ENCODE data around the gene SAE1.
"Not testable (repeated sequence)": the region's sequence is repeated elsewhere in the genome, so short reads cannot be mapped to it uniquely, and the experiment has no call there.

The SAE1 gene

DNA sequence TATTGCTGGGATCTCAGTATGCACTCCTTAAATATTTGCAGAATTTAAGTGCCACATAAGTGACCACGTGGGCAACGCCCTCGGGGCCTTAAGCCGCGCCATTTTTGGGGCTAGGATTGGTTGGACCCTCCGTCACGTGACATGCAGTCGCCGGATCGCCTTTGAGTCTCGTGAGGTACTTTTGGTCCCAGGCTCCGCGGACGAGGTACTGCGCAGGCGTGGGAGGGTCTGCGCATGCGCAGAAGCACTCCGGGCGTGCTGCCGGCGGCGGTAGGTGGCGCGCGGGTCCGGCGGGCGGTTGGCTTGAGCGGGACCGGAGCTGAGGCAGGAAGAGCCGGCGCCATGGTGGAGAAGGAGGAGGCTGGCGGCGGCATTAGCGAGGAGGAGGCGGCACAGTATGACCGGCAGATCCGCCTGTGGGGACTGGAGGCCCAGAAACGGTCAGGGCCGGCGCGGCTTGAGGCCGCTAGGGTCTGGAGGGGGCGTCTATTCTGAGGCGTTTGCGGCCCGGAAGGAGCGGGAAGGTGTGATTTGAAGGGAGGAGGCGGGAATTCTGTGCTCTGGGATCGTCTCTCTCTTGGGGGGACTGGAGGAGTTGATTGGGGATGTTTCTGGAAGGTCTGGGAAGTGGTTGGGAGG is at the start of gene SAE1:
Gene SAE1, plus strand, starts transcription at position 247 of the 639 bp plus-strand sequence. Its CDS starts 96 bp downstream, at position 343.
- DNase-seq: peak; percentile 82

GRCh38 chr19:47081095-47081494 is 49.5 kb upstream of the SAE1 start:
- no peak for DNase-seq

- no peak for DNase-seq
Measured at GRCh38 chr19:47082493-47082892, 48.1 kb upstream of the SAE1 start.

DNA sequence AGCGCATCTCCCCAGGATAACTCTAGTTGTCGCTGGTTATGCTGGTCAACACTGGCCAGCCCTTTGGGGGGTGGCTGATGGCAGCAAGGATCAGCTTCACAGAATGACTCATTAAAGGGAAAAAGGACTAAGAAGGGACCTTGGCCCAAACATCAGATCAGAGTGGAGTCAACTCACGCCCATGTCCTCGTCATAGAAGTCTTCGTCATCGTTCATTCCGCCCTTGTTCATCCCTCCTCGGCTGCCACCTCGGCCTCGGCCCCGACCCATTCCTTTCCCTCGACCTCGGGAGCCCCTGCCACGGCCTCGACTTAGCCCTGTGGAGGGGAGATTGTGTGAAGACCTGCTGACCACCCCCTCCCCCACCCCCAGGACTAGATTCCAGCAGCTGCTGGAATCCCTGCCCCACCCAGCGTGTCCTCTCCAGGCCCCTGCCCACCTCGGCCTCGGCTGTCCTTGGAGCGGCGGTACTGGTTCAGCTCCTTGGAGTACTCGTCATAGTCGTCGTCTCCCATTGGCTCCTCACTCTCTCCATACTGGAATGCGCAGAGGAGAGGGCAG is 45.7 kb upstream of the SAE1 start:
- DNase-seq: no peak

GRCh38 chr19:47086280-47086679 is 44.4 kb upstream of the SAE1 start:
- no peak for DNase-seq

DNA sequence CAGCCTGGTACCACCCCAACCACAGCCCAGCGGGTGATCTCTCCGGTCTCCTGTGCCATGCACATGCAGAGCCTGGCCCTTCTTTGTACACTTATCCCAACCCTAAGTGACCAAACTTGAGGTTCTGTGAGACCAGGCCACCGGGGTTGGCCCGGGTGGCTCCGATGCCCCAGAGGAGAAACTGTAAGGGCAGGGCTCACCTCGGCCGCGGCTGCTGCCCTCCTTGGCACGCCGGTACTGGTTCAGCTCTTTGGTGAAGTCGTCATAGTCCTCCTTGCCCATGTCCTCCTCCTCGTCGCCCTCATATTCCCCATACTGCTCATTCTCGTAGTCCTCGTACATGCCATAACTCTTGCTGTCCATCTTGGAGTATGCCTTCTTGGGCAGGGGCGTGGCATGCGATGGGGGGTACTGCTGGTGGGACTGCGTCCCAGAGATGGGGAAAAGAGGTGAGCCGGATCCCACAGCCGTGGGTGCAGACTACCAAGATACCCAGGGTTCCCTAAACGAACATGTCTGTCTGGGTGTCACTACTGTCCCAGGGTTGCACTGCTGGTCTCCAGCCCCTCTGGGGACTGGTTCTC is 40.8 kb upstream of the SAE1 start:
- DNase-seq: no peak

GRCh38 chr19:47093254-47093653 is 37.4 kb upstream of the SAE1 start:
- no peak for DNase-seq

DNA sequence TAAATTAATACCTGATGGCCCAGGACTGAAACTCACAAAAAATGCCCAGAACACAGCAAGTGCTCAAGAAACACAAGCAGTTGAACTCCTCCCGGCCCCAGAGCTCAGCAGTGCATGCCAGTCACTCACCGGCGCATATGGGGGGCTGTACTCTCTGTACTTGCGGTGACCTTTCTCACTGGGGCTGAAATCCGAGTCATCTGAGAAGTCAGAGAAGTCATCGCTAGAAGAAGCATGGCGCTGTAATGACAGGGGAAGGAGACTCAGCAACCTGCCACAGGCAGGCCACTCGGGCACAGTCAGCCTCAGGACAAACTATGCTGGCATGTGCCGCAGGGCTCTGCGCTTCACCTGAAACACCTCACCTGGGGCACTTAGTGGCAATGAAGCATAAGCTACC is 36.8 kb upstream of the SAE1 start:
- DNase-seq: no peak

DNA sequence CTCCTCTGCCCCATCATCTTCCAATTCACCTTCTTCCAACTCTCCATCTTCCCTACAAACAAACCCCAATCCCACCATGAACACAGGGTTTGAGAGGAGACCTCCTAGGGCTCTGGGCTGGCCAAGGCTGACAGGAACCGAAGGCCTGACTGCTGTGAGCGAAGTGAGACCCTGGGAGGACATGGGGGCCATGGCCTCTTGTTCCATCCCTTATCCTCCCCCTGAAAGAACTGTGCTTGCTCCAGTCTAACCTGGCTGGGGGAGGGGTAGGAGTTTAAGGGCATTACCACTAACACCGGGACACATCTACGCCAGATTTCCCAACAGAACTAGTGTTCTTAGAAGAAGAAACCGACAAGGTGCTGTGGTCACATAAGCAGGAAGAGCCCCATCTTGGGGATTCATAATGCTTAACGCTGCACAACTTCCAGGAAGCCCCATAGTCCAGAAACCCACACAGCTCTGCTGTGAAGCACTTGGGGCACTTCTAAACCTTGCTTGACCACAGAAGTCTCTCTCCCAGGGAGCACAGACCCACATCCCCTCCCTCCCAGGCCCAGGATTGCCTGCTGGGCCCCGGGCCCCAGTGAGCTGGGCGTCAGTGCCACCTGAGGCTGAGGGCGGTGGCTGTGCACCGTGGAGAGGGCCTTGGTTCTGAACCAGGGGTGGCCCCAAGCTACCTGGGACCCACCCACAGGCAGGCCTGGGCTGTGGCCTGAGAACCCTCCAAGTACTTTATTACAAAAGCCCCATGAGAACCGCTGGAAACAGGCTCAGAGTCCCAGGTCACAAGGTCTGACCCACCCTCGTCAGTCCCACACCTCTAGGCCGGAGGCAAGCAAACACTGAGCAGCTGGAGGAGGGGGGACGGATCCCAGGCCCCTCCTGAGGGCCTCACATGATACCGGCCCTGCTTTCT is 35.8 kb upstream of the SAE1 start:
- no peak for DNase-seq

DNA sequence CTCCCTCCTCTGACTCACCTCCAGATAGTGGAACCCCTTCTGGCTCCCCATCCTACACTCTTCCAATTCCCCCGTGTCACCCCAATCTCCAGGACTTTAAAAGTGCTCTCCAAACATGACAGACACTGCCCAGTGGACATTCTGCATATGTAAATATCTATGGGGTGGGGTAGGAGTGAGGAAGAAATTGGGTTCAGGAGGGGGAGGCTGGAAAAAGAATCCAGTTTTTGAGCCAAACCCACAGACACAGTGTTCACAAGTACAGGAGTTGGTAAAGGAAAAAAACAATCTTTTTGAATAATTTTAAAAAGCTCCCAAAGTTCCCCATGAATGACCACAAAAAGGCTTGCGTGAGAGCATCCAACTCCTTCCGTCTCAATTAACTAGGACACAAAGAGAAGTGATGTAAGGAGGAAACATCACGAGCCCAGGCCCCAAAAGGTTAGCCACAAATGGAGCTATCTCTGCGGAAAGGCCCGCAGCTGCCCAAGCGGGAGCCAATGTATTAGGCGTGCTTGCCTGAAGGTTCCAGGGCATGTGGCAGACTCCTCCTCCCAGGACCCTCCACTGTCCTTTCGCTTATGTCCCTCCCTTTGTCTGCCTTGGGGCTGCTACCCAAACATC is 35.0 kb upstream of the SAE1 start:
- DNase-seq: no peak

- DNase-seq: no peak
Measured at GRCh38 chr19:47096100-47096704, 34.4 kb upstream of the SAE1 start.

GRCh38 chr19:47096721-47097120 is 33.9 kb upstream of the SAE1 start:
- no peak for DNase-seq

GRCh38 chr19:47097396-47098201 is 33.0 kb upstream of the SAE1 start:
- peak; percentile 62 for DNase-seq

DNA sequence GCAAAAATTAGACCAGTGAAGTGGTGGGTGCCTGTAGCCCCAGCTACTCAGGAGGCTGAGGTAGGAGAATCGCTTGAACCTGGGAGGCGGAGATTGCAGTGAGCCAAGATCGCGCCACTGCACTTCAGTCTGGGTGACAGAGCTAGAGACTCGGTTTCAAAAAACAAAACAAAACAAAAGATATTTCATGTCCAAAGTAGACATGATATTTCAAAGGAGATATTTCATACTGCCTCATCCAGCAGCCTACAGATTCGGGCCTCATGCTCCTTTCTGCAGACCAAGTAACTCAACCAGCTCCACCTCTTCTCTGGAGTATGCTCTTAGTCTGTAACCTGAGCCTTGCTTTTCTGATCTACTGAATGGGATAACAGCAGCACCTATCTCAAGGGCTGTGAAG is 32.0 kb upstream of the SAE1 start:
- no peak for DNase-seq

DNA sequence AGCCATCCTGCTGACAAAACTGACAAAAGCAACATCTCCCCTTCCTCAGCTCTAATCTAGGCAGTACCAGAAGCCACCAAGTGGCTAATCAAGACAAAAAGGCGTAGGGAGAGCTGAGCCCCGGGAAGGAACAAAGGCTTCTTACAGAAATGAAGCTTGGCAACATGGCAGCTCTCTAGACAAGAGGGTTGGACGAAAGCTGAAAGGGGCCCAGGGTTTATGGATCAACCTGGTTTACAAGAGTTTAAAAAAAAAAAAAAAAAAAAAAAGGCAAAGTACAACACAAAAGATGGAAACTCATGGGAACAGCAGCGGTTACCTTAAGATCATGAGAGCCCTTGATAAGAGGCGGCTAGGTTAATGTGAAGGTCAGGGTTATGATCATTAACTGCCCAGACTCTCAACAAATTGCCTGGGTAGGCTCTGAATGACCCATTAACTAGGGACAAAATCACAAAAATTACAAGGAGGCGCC is 31.0 kb upstream of the SAE1 start:
- DNase-seq: no peak

DNA sequence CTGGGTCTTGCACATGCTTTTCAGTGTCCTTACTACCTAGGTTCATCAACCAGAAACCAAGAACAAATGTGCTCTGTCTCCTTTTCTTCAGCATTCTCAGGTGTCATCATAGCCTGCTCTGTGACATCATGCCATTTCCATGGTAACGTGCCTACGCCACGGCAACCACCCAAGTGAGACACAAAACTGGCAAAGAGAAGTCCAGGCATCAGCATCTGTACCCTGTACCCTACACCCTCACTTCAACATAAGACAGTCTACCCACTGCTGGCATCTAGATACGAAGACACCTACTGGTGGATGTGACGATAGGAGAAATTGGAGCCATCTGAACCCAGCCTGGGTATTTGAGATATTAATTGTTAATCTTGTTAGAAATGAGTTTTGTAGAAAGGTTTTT is 30.3 kb upstream of the SAE1 start:
- no peak for DNase-seq

DNA sequence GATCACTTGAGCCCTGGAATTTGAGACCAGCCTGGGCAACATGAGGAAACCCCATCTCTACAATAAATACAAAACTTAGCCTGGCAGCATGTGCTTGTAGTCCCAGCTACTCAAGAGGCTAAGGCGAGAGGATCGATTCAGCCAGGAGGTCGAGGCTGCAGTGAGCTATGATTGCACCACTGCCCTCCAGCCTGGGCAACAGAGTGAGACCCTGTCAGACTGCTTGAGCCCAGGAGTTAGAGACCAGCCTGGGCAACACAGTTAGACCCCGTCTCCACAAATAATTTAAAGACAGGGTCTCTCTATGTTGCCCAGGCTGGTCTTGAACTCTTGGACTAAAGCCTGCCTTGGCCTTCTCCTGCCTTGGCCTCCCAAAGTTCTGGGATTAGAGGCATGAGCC is 29.5 kb upstream of the SAE1 start:
- not testable (repeated sequence) for DNase-seq

DNA sequence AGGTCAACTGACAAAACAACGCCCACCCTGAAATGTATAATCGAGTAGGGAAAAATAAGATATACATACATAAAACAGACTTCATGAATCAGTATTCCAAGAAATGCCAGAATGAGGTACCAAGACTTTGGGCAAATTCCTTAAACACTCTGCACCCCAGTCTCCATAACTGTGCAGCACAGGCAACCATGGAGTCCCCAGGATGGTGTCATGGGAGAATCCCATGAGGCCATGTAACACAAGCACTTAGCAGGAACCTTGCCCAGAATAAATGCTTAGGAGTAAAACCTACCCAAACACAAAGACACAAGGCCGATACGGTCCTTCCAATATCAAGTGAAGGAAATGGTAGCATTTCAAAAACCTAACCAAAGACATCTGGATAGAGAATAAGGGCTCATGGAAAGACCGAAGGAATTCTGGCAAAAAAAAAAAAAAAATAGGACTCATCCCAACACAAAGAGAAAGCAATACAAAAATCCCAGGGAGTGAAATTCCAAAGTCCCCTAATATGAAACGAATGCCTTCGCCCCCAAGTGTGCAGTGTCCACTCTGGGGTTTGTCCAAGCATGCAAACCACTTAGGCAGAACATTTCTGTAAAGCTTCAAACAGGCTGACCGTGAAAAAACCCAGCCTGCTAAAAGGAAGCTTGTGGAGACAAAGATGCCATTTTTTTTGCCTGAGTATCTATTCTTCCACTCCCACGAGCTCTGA is 28.1 kb upstream of the SAE1 start:
- no peak for DNase-seq

- DNase-seq: no peak
Measured at GRCh38 chr19:47104680-47105079, 26.0 kb upstream of the SAE1 start.

DNA sequence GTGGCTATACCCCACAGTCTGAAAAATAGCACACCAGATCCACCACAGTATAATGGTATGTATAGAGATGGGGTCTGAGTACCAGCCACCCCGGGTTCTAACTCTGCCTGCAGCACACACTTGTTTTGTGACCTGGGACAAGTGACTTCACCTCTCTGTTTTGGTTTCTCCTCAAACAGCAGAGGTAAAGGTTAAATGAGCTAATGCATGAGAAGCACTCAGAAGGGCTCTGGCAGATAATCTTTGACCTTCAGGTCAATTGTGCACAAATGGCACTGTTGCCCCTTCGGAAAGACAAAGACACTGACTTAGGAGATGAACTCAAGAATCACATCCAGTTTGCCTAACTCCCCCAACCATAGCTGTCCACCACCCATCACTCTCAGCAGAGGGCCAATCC is 24.8 kb upstream of the SAE1 start:
- DNase-seq: no peak

GRCh38 chr19:47106821-47107201 is 23.8 kb upstream of the SAE1 start:
- DNase-seq: no peak
